Mesothelial cell of epicardium (in vitro differentiated cells): ENCODE data around the gene ZFP90. TPM values are rescaled to one million over a fixed set of nuclear protein-coding genes. Genes with fewer than 3 reads are reported as not detected.

Experiments used
- DNase-seq, 2 experiments: peaks; one replicate each; pipeline ENCODE4 v3.0.0; 2021; ENCODE audit warnings: low spot score in 2 of 2; ENCODE audit not compliant: unreplicated experiment in 2 of 2
- H3K27ac Mint-ChIP-seq: 2 replicates; pipeline ENCODE4 v1.8.0; 2021; ENCODE audit warnings: mixed read lengths
- H3K27me3 Mint-ChIP-seq: 2 replicates; pipeline ENCODE4 v1.8.0; 2021; ENCODE audit warnings: low read depth, mixed read lengths
- H3K36me3 Mint-ChIP-seq: 2 replicates; pipeline ENCODE4 v1.8.0; 2021; ENCODE audit warnings: mixed read lengths
- H3K4me1 Mint-ChIP-seq: 2 replicates; pipeline ENCODE4 v1.8.0; 2021; ENCODE audit warnings: mixed read lengths
- H3K4me3 Mint-ChIP-seq: 2 replicates; pipeline ENCODE4 v1.8.0; 2021; ENCODE audit warnings: mild to moderate bottlenecking, moderate library complexity, mixed read lengths
- H3K9me3 Mint-ChIP-seq: 2 replicates; pipeline ENCODE4 v1.8.0; 2021; ENCODE audit warnings: mixed read lengths
- CTCF ChIP-seq: fragments of 200-600 bp; sonication (generic); IDR thresholded peaks from one replicate; pipeline ENCODE4 v1.5.0; 2021; ENCODE audit warnings: antibody characterized with exemption; ENCODE audit not compliant: unreplicated experiment
- total RNA-seq: library from RNA; stranded (reverse); gene quantifications from 3 replicates; pipeline ENCODE4 v1.2.1, GENCODE V29; 2021

Gene ZFP90
- total RNA-seq, 1 donor from 2014 or later = 45.2 TPM

DNA sequence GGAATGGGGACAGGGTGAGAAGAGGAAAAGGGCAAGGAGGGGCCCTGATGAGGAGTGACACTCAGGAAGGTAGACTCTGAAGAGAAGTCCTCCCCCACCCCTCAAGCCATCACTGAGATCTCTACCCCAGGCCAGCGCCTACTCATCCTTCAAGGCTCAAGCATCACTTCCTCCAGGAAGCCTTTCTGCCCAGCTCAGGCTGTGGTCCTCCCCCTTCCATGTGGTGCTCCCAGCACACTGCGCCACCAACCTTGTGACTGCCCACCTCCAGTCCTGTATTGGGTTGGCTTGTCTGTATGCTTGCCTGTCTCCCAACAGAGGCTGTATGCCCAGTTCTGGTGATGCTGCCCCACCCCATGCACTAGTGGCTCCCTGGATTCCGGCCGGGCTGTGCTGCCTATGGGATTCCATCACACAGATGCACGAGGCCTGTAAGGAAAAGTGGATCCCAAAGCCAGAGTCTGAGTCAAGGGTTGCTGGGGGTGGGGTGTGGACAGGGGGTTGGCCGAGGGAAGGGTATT is 19.8 kb upstream of the ZFP90 start:
- Mint-ChIP-seq H3K27me3 (no peaks in the 10 kb centered on the region), H3K27ac (no peak overlapping the region), H3K4me1 (peaks cover 11% of the 10 kb centered on the region), H3K4me3 (no peak overlapping the region), H3K9me3 (no peaks in the 10 kb centered on the region), H3K36me3 (no peaks in the 10 kb centered on the region)
- no peak for DNase-seq
- no peak for TF ChIP-seq CTCF

- TF ChIP-seq CTCF = peak; percentile 99
- H3K4me1 Mint-ChIP-seq = peaks cover 11% of the 10 kb centered on the region
- DNase-seq = peak; percentile 80 to 85
- H3K9me3 Mint-ChIP-seq = no peaks in the 10 kb centered on the region
- H3K4me3 Mint-ChIP-seq = peak overlapping the region; percentile 30
- no peaks in the 10 kb centered on the region for H3K27me3 Mint-ChIP-seq
- peak overlapping the region; percentile 16 for H3K27ac Mint-ChIP-seq
- H3K36me3 Mint-ChIP-seq = no peaks in the 10 kb centered on the region
These were observed 18.4 kb upstream of the ZFP90 start for GRCh38 chr16:68520649-68521086.

GRCh38 chr16:68524069-68524820 is 14.8 kb upstream of the ZFP90 start:
- H3K4me3 Mint-ChIP-seq = no peak overlapping the region

DNA sequence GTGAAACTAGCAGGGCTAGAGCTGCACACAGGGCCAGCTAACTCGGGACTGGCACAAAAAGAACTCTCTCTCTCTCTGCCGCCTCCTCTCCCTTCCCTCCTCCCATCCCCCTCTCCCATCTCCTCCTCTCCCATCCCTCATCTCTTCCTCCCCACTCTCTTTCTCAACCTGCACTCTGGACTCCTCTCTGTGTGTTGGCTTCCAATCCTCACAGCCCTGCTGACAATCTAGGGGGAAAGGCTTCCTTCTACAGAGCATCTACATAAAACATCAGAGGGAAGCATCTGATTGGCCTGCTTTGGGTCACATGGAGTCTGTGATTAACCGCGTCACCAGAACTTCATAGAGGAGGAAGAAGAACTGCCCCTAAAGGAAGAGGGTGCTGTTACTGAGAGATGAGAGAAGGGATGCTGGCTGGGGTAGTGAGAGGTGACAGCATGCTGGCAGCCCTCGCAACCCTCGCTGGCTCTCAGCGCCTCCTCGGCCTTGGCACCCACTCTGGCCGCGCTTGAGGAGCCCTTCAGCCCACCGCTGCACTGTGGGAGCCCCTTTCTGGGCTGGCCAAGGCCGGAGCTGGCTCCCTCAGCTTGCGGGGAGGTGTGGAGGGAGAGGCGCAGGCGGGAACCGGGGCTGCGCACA is 12.8 kb upstream of the ZFP90 start:
- no peaks in the 10 kb centered on the region for H3K9me3 Mint-ChIP-seq
- H3K27ac Mint-ChIP-seq = no peak overlapping the region
- H3K27me3 Mint-ChIP-seq = peaks cover 2% of the 10 kb centered on the region
- H3K4me3 Mint-ChIP-seq = no peak overlapping the region
- H3K36me3 Mint-ChIP-seq = no peaks in the 10 kb centered on the region
- DNase-seq = no peak
- H3K4me1 Mint-ChIP-seq = peaks cover 18% of the 10 kb centered on the region
- no peak for TF ChIP-seq CTCF

More at GRCh38 chr16:68524069-68524820, 14.8 kb upstream of the ZFP90 start:
- Mint-ChIP-seq H3K4me1 (peaks cover 5% of the 10 kb centered on the region), H3K27ac (no peak overlapping the region), H3K9me3 (no peaks in the 10 kb centered on the region), H3K27me3 (peaks cover 2% of the 10 kb centered on the region), H3K36me3 (no peaks in the 10 kb centered on the region)
- no peak for TF ChIP-seq CTCF
- DNase-seq = no peak

GRCh38 chr16:68526782-68527145 is 12.3 kb upstream of the ZFP90 start:
- H3K4me3 Mint-ChIP-seq = no peak overlapping the region
- peaks cover 19% of the 10 kb centered on the region for H3K4me1 Mint-ChIP-seq
- no peak for TF ChIP-seq CTCF
- no peaks in the 10 kb centered on the region for H3K9me3 Mint-ChIP-seq
- no peaks in the 10 kb centered on the region for H3K36me3 Mint-ChIP-seq
- H3K27me3 Mint-ChIP-seq = peaks cover 2% of the 10 kb centered on the region
- H3K27ac Mint-ChIP-seq = no peak overlapping the region
- DNase-seq = no peak
